WTC11 (cell line): ENCODE data around the gene DDI1. TPM values are rescaled to one million over a fixed set of nuclear protein-coding genes. Genes with fewer than 3 reads are reported as not detected.

ENCODE experiments used
- ATAC-seq: fragments of 200-7000 bp; cut with Tn5 transposase; 2 replicates; pipeline ENCODE4 v1.10.0; 2021; ENCODE audit warnings: mild to moderate bottlenecking, moderate library complexity
- Bru-seq: library from RNA; stranded (reverse); fragments of 400-500 nt; gene quantifications from one replicate; lab custom pipeline; 2021; lab: Mats Ljungman, UMichigan
- CTCF ChIA-PET: fragments of 300-600 bp; sonication (Branson Sonifier 250); formaldehyde crosslinking; loops from one replicate; lab custom pipeline; 2021; ENCODE audit warnings: antibody characterized with exemption; lab: Charles Lee
- POLR2A ChIA-PET: fragments of 350-600 bp; sonication (Branson Sonifier 250); formaldehyde crosslinking; loops from one replicate; lab custom pipeline; 2021; ENCODE audit warnings: antibody characterized with exemption; lab: Charles Lee
- DNase-seq: peaks from one replicate; pipeline ENCODE4 v3.0.0; 2021; ENCODE audit warnings: low spot score
- H3K27ac Mint-ChIP-seq: 2 replicates; pipeline ENCODE4 v1.8.0; 2021; ENCODE audit warnings: mixed read lengths
- H3K27me3 Mint-ChIP-seq: 2 replicates; pipeline ENCODE4 v1.8.0; 2021; ENCODE audit warnings: low read depth, mild to moderate bottlenecking, moderate library complexity, mixed read lengths
- H3K36me3 Mint-ChIP-seq: 2 replicates; pipeline ENCODE4 v1.8.0; 2021; ENCODE audit warnings: mixed read lengths
- H3K4me1 Mint-ChIP-seq: 2 replicates; pipeline ENCODE4 v1.8.0; 2022; ENCODE audit warnings: mixed read lengths
- H3K4me3 Mint-ChIP-seq: 2 replicates; pipeline ENCODE4 v1.8.0; 2021; ENCODE audit warnings: mild to moderate bottlenecking, moderate library complexity, mixed read lengths
- H3K9me3 Mint-ChIP-seq: 2 replicates; pipeline ENCODE4 v1.8.0; 2021; ENCODE audit warnings: mixed read lengths
- ATF1 ChIP-seq: sonication (generic); formaldehyde crosslinking; IDR thresholded peaks from 2 replicates; pipeline ENCODE4 v1.8.1; 2023; ENCODE audit warnings: mild to moderate bottlenecking, moderate library complexity, missing genetic modification reagents
- FOXP1 ChIP-seq: sonication (generic); formaldehyde crosslinking; IDR thresholded peaks from 2 replicates; pipeline ENCODE4 v1.8.0; 2022; ENCODE audit warnings: missing genetic modification reagents, mild to moderate bottlenecking, moderate library complexity, borderline replicate concordance
- GTF2I ChIP-seq: fragments of 250-450 bp; sonication (Bioruptor Pico); conservative IDR thresholded peaks from 2 replicates; pipeline ENCODE4 v1.4.0; 2021; ENCODE audit warnings: mild to moderate bottlenecking
- IRF2 ChIP-seq: sonication (generic); formaldehyde crosslinking; IDR thresholded peaks from 2 replicates; pipeline ENCODE4 v1.8.0; 2022; ENCODE audit warnings: low read depth, missing genetic modification reagents, borderline replicate concordance
- NR3C1 ChIP-seq: sonication (generic); formaldehyde crosslinking; conservative IDR thresholded peaks from 2 replicates; pipeline ENCODE4 v1.8.1; 2023; ENCODE audit warnings: low read depth, mild to moderate bottlenecking, missing genetic modification reagents
- ZNF232 ChIP-seq: sonication (generic); formaldehyde crosslinking; IDR thresholded peaks from 2 replicates; pipeline ENCODE4 v1.8.0; 2022; ENCODE audit warnings: mild to moderate bottlenecking, missing genetic modification reagents
- ZNF423 ChIP-seq: fragments of 250-450 bp; sonication (Bioruptor Pico); IDR thresholded peaks from 2 replicates; pipeline ENCODE4 v2.1.2; 2022; ENCODE audit warnings: mild to moderate bottlenecking, moderate library complexity
- long read RNA-seq, 3 experiments: library from RNA in 1 of 3; library from capped mRNA in 1 of 3; library from polyadenylated mRNA in 1 of 3; unstranded in 2 of 3; stranded (forward) in 1 of 3; transcript quantifications; one replicate each; pipeline ENCODE4 v2.0.0, GENCODE V29; 2021
- total RNA-seq: library from RNA; stranded (reverse); gene quantifications from 3 replicates; pipeline ENCODE4 v1.2.3, GENCODE V29; 2021
- TF ChIP-seq, protein P1 (sequence below): sonication (generic); formaldehyde crosslinking; IDR thresholded peaks from 2 replicates; pipeline ENCODE4 v1.8.1; 2023; ENCODE audit warnings: mild to moderate bottlenecking, missing genetic modification reagents, moderate library complexity
- TF ChIP-seq, protein P2 (sequence below): sonication (generic); formaldehyde crosslinking; IDR thresholded peaks from 2 replicates; pipeline ENCODE4 v1.8.1; 2022; ENCODE audit warnings: mild to moderate bottlenecking, missing genetic modification reagents, moderate library complexity, borderline replicate concordance
- TF ChIP-seq, protein P3 (sequence below): sonication (generic); formaldehyde crosslinking; IDR thresholded peaks from 2 replicates; pipeline ENCODE4 v1.8.0; 2022; ENCODE audit warnings: mild to moderate bottlenecking, missing genetic modification reagents
- TF ChIP-seq, protein P4 (sequence below): sonication (generic); formaldehyde crosslinking; IDR thresholded peaks from 2 replicates; pipeline ENCODE4 v1.8.0; 2022; ENCODE audit warnings: mild to moderate bottlenecking, missing genetic modification reagents
- TF ChIP-seq, protein P5 (sequence below): sonication (generic); formaldehyde crosslinking; IDR thresholded peaks from 2 replicates; pipeline ENCODE4 v1.8.0; 2023; ENCODE audit warnings: missing genetic modification reagents, mild to moderate bottlenecking, borderline replicate concordance
- TF ChIP-seq, protein P6 (sequence below): sonication (generic); formaldehyde crosslinking; IDR thresholded peaks from 2 replicates; pipeline ENCODE4 v1.8.1; 2023; ENCODE audit warnings: mild to moderate bottlenecking, moderate library complexity, missing genetic modification reagents

Gene DDI1
- total RNA-seq (not detected in 3 replicates), Bru-seq, nascent RNA (not detected)
- long read RNA-seq, experiment 1 = 0 reads
- long read RNA-seq, experiment 2 = 0 reads
- long read RNA-seq, experiment 3 = 0 reads

DNA sequence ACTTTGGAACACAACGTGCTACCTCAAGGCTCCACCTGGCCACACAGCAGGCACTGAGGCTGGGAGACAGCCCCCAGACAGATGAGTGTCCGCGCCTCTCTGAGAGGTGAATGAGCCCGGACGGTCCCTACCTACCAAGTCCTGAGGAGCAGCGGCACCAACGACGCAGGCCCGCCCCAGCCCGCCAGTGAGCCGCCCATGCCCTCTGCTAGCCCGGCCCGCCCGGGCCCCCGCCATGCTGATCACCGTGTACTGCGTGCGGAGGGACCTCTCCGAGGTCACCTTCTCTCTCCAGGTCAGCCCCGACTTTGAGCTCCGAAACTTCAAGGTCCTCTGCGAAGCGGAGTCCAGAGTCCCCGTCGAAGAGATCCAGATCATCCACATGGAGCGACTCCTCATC, at the start of gene DDI1:
DDI1 (plus strand) TSS at position 53 of the 400 bp plus-strand sequence; CDS start at position 236, 183 bp downstream.
- ChIA-PET CTCF (no interaction called here), POLR2A (no interaction called here)
- Mint-ChIP-seq H3K27me3 (no peaks in the 10 kb centered on the region; the same call in 1 of the 2 replicates), H3K36me3 (no peaks in the 10 kb centered on the region), H3K4me3 (no peak within 1 kb of the TSS), H3K27ac (no peak within 1 kb of the TSS; the same call in 1 of the 2 replicates), H3K4me1 (no peaks in the 10 kb centered on the region), H3K9me3 (peaks cover 2% of the 10 kb centered on the region; the same call in 1 of the 2 replicates)
- no peak for TF ChIP-seq GTF2I (CRISPR knock-in tag)
- TF ChIP-seq, protein P1, sequence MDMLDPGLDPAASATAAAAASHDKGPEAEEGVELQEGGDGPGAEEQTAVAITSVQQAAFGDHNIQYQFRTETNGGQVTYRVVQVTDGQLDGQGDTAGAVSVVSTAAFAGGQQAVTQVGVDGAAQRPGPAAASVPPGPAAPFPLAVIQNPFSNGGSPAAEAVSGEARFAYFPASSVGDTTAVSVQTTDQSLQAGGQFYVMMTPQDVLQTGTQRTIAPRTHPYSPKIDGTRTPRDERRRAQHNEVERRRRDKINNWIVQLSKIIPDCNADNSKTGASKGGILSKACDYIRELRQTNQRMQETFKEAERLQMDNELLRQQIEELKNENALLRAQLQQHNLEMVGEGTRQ (CRISPR knock-in tag) = no peak
- TF ChIP-seq FOXP1 (CRISPR knock-in tag) = no peak
- TF ChIP-seq, protein P2, sequence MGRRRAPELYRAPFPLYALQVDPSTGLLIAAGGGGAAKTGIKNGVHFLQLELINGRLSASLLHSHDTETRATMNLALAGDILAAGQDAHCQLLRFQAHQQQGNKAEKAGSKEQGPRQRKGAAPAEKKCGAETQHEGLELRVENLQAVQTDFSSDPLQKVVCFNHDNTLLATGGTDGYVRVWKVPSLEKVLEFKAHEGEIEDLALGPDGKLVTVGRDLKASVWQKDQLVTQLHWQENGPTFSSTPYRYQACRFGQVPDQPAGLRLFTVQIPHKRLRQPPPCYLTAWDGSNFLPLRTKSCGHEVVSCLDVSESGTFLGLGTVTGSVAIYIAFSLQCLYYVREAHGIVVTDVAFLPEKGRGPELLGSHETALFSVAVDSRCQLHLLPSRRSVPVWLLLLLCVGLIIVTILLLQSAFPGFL (CRISPR knock-in tag) = no peak
- TF ChIP-seq, protein P3, sequence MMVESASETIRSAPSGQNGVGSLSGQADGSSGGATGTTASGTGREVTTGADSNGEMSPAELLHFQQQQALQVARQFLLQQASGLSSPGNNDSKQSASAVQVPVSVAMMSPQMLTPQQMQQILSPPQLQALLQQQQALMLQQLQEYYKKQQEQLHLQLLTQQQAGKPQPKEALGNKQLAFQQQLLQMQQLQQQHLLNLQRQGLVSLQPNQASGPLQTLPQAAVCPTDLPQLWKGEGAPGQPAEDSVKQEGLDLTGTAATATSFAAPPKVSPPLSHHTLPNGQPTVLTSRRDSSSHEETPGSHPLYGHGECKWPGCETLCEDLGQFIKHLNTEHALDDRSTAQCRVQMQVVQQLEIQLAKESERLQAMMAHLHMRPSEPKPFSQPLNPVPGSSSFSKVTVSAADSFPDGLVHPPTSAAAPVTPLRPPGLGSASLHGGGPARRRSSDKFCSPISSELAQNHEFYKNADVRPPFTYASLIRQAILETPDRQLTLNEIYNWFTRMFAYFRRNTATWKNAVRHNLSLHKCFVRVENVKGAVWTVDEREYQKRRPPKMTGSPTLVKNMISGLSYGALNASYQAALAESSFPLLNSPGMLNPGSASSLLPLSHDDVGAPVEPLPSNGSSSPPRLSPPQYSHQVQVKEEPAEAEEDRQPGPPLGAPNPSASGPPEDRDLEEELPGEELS = no peak
- no peak for TF ChIP-seq ATF1 (CRISPR knock-in tag)
- TF ChIP-seq, protein P4, sequence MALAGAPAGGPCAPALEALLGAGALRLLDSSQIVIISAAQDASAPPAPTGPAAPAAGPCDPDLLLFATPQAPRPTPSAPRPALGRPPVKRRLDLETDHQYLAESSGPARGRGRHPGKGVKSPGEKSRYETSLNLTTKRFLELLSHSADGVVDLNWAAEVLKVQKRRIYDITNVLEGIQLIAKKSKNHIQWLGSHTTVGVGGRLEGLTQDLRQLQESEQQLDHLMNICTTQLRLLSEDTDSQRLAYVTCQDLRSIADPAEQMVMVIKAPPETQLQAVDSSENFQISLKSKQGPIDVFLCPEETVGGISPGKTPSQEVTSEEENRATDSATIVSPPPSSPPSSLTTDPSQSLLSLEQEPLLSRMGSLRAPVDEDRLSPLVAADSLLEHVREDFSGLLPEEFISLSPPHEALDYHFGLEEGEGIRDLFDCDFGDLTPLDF (CRISPR knock-in tag) = no peak
- TF ChIP-seq IRF2 (CRISPR knock-in tag) = no peak
- TF ChIP-seq ZNF423 (CRISPR knock-in tag) = no peak
- TF ChIP-seq ZNF232 = no peak
- no peak for TF ChIP-seq NR3C1 (CRISPR knock-in tag)
- TF ChIP-seq, protein P5, sequence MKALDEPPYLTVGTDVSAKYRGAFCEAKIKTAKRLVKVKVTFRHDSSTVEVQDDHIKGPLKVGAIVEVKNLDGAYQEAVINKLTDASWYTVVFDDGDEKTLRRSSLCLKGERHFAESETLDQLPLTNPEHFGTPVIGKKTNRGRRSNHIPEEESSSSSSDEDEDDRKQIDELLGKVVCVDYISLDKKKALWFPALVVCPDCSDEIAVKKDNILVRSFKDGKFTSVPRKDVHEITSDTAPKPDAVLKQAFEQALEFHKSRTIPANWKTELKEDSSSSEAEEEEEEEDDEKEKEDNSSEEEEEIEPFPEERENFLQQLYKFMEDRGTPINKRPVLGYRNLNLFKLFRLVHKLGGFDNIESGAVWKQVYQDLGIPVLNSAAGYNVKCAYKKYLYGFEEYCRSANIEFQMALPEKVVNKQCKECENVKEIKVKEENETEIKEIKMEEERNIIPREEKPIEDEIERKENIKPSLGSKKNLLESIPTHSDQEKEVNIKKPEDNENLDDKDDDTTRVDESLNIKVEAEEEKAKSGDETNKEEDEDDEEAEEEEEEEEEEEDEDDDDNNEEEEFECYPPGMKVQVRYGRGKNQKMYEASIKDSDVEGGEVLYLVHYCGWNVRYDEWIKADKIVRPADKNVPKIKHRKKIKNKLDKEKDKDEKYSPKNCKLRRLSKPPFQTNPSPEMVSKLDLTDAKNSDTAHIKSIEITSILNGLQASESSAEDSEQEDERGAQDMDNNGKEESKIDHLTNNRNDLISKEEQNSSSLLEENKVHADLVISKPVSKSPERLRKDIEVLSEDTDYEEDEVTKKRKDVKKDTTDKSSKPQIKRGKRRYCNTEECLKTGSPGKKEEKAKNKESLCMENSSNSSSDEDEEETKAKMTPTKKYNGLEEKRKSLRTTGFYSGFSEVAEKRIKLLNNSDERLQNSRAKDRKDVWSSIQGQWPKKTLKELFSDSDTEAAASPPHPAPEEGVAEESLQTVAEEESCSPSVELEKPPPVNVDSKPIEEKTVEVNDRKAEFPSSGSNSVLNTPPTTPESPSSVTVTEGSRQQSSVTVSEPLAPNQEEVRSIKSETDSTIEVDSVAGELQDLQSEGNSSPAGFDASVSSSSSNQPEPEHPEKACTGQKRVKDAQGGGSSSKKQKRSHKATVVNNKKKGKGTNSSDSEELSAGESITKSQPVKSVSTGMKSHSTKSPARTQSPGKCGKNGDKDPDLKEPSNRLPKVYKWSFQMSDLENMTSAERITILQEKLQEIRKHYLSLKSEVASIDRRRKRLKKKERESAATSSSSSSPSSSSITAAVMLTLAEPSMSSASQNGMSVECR = no peak
- TF ChIP-seq, protein P6, sequence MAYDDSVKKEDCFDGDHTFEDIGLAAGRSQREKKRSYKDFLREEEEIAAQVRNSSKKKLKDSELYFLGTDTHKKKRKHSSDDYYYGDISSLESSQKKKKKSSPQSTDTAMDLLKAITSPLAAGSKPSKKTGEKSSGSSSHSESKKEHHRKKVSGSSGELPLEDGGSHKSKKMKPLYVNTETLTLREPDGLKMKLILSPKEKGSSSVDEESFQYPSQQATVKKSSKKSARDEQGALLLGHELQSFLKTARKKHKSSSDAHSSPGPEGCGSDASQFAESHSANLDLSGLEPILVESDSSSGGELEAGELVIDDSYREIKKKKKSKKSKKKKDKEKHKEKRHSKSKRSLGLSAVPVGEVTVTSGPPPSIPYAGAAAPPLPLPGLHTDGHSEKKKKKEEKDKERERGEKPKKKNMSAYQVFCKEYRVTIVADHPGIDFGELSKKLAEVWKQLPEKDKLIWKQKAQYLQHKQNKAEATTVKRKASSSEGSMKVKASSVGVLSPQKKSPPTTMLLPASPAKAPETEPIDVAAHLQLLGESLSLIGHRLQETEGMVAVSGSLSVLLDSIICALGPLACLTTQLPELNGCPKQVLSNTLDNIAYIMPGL (CRISPR knock-in tag) = no peak
- no peak for ATAC-seq
- no peak for DNase-seq
